ENCODE data around the gene DNAJC5.

DNA sequence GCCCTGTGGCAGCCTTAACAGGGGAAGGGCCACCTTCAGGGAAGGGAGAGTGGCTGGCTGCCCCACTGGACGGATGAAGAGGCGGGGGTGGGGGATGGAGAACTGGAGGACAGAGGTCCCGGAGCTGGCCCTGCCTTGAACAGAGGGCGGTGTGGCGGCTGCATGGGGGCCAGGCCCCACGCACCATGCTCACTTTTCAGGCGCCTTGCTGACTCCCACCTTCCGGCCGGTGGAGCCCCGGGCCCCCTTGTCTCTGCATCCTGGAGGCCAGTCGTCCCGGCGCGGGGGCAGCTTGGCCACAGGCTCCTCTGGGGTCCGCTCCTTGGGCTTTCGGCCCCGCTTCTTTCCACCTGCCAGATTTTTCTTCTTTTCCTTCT is 64.8 kb downstream of the DNAJC5 start:
- TF ChIP-seq POLR2AphosphoS5 (IDR thresholded peaks at IDR 0.05; ENCODE audit: low read depth, low read length): no peak
- TF ChIP-seq, protein P1, sequence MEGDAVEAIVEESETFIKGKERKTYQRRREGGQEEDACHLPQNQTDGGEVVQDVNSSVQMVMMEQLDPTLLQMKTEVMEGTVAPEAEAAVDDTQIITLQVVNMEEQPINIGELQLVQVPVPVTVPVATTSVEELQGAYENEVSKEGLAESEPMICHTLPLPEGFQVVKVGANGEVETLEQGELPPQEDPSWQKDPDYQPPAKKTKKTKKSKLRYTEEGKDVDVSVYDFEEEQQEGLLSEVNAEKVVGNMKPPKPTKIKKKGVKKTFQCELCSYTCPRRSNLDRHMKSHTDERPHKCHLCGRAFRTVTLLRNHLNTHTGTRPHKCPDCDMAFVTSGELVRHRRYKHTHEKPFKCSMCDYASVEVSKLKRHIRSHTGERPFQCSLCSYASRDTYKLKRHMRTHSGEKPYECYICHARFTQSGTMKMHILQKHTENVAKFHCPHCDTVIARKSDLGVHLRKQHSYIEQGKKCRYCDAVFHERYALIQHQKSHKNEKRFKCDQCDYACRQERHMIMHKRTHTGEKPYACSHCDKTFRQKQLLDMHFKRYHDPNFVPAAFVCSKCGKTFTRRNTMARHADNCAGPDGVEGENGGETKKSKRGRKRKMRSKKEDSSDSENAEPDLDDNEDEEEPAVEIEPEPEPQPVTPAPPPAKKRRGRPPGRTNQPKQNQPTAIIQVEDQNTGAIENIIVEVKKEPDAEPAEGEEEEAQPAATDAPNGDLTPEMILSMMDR (IDR thresholded peaks at IDR 0.05; ENCODE audit: control extremely low read depth in 1 of 3, insufficient read depth in 1 of 3, low read depth in 1 of 3, low read length in 3 of 3): no peak
- TF ChIP-seq ZNF274 (IDR thresholded peaks at IDR 0.05; ENCODE audit: borderline replicate concordance, extremely low read depth, low read length): no peak
- TF ChIP-seq CTBP2 (IDR thresholded peaks at IDR 0.05; ENCODE audit: borderline replicate concordance, insufficient read depth, insufficient read length, low read length): no peak

All from H1 (cell line).